Caki2 (cell line): ENCODE measurements around the gene NOL8. TPM values are rescaled to one million over a fixed set of nuclear protein-coding genes. Genes with fewer than 3 reads are reported as not detected.

ENCODE experiments used
- DNase-seq: peaks from one replicate; pipeline ENCODE4 v3.0.0-alpha.2; 2015; ENCODE audit warnings: low read depth
- in situ Hi-C: cut with HindIII; loops from 2 replicates; pipeline ENCODE4 v1.10.0; 2016; ENCODE audit warnings: low sequenced_read_pairs, low pct_unique_long_range_greater_than_20kb, mixed read lengths
- total RNA-seq: library from RNA; depleted of rRNA; stranded (reverse); fragments of >200 nt; shearing (Covaris generic); gene quantifications from 2 replicates; pipeline ENCODE4 v1.2.3, GENCODE V29; 2014; ENCODE audit warnings: low replicate concordance; rRNA removed

Gene NOL8
- total RNA-seq, 1 experiment from 2014 or later, result 3.3 TPM

DNA sequence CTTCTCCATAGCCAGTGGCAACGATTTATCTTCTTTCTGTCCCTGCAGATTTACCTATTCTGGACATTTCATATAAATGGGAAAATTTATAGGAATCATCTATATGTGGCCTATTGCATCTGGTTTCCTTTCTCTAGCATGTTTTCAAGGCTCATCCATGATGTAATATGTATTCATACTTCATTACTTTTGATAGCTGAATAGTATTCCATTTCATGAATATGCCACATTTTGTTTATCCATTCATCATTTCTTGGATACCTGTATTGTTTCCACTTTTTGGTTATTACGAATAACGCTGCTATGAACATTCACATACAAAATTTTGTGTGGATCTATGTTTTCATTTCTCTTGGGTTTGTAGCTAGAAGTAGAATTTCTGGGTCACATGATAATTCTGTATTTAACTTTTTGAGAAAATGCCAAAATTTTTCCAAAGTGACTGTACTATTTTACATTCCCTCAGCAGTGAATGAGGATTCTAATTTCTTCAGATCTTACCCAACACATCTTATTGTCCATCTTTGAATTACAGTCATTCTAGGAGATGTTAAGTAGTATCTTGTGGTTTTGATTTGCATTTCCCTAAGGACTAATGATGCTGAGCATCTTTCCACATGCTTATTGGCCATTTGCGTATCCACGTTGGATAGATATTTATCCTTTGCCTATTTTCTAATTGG lies 35.3 kb downstream of the NOL8 start:
- in situ Hi-C loops, result no loop called here
- DNase-seq, result no peak

DNA sequence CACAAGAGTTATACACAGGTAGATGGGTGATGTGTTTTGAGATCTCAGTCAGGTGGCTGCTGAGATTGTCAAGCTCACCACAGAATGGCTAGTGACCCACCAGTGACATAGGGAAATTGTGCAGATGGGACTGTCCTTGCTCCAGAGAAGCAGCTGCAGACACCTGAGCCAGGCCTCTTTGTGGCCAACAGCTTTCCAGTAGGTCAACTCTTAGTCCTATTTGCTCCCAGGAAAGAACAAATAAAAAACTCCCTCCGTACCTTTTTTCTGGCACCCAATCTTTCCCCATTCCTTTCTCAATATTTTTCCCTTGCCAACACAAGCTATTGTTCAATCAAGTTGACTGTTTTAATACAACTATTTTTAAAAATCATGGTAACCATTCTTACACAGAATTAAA lies 45.8 kb downstream of the NOL8 start:
- no peak for DNase-seq
- in situ Hi-C loops, result no loop called here

DNA sequence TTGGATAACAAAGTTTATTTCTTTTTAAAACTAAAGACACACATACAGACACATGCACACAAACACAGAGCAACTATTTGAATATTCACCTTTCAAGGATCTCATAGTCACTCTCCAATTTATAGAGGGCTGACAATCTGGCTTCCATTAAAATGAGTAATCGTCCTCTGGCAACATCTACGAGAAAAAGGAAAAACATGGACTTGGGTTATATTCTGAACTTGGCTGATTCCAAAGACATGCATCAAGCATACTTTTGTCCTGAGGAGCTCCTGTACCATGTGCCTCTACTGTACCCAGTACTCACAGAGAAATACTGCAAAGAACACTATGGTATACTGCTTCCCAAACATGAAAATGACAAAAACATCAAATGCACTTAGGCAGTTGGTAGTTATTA lies 47.0 kb downstream of the NOL8 start:
- in situ Hi-C loops, result no loop called here
- DNase-seq, result no peak

DNA sequence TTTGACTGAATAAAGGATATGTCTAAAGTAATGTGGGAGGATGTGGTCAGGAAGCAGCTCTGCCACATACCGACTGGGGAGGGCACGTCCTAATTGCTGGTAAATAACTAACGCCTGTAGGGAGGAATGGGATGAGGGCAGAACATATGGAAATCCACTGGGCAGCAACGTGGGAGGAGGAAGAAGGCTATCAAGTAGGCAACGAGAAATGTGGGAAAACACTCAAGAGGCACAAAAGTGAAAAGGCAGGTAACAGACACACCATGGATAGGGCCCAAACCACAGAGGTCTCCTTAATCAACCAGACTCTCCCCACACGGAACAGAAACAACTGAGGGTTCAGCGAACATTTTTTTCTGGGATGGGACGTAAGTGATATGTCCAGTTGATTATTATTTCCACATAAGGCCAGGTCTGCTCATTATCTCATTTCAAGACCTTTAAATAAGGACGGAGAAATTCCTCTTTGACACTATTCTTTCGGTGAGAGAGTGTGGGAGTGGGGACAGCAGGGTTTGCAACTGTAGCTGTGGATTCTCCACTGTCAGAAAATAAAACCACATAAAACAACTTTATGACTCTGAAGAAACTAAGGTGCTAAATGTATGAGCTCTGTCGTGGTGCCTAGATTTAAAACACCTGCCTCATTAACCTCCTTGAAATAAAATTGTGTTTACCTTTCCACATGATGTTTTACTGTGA lies 48.7 kb downstream of the NOL8 start:
- in situ Hi-C loops, result no loop called here
- no peak for DNase-seq

DNA sequence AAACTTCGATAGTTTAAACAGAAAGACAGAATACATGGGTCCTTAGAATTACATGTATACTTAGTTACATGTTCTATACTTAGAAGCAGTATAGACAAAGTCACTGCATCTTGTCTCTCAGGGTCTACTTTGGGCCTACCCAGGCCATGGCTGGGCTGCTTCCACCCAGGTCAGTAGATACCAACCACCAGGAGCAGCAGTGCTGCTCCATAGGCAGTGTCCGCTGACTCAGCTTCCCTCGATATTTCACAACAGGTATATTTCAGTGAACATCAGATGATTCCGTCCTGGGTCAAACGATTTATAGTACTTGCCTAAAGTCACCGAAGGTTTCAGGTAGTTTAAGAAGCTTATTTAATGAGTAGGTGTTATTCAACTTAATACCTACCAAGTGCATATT lies 49.6 kb downstream of the NOL8 start:
- in situ Hi-C loops, result no loop called here

DNA sequence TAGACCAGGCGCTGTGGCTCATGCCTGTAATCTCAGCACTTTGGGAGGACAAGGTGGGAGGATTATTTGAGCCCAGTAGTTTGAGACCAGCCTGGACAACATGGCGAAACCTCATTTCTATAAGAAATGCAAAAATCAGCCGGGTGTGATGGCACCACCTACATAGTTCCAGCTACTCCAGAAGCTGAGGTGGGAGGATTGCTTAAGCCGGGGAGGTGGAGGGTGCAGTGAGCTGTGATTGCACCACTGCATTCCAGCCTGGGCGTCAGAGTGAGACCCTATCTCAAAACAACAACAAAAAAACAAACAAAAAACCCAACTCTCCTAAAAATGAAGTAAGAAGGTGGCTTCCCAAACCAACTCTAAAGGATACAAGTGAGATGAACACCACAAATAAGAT lies 54.6 kb downstream of the NOL8 start:
- no peak for DNase-seq
- in situ Hi-C loops, result no loop called here

More for the DNA sequence above, 49.6 kb downstream of the NOL8 start:
- no peak for DNase-seq

DNA sequence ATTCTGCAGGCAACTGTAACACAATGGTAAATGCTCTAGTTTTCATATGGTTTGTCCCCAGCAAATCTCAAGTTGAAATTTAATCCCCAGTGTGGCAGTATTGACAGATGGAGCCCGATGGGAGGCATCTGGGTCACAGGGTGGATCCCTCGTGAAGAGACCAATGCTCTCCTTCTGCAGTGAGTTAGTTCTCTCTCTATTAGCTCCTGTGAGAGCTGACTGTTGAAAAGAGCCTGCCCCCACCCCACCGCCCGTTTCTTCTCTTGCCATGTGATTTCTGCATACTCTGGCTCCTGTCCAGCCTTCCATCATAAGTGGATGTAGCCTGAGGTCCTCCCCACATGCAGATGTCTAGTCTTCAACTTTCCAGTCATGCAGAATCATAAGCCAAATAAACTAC lies 58.7 kb downstream of the NOL8 start:
- in situ Hi-C loops, result no loop called here
- no peak for DNase-seq

DNA sequence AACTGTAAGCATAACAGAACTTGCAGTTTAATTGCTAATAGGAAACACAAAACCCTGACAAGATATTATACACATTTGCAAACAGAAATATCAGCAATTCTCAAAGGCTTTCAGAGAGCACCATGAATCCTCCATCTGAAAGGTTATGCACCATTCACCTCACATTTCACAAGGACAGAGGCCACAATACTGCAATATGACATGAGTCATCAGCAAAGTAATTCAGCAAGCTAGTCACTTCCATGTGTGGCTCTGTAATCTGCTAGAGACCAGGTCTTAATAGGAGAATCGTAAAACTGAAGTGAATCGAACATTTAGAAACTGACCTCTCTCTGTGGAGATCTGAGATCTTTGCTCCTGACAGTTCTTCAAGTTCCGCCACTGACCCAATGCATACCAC lies 60.0 kb downstream of the NOL8 start:
- no peak for DNase-seq
- in situ Hi-C loops, result no loop called here

DNA sequence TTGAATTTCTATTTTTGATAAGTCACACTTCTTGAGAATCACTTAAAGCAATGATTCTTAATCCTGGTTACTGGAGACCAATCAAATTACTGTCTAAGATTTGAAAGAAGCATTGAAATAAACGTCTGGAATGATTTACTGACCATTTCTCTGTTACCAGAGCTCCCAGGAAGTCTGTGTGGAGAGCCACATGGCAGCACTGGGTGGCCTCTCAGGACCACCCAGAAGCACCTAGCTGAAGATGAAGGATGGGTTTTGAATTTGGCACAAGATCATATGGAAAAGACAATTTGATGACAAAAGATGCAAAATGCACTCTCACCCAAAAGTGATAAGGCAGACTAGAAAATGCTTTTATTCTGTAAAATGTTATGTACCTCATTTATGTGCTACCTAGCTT lies 62.0 kb downstream of the NOL8 start:
- in situ Hi-C loops, result no loop called here
- DNase-seq, result no peak

DNA sequence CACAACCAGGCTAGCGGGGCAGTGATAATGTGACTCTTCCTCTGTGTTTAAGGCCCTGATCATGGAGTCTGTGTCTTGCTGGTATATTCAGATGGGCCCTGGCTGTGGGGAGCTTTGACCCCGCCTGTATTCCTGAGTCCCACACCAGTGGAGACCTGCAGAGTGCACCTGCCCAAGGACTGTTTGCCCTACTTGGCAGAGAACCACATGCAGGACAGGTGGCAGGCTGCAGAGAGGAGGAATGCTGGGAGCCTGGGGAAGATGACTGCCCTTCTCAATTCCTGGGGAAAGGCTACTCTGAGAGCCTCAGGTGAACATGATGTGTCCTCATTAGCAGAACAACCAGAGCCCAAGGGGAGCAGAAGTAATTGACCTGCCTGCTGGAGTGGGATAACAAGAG lies 67.8 kb downstream of the NOL8 start:
- in situ Hi-C loops, result no loop called here
- DNase-seq, result no peak

DNA sequence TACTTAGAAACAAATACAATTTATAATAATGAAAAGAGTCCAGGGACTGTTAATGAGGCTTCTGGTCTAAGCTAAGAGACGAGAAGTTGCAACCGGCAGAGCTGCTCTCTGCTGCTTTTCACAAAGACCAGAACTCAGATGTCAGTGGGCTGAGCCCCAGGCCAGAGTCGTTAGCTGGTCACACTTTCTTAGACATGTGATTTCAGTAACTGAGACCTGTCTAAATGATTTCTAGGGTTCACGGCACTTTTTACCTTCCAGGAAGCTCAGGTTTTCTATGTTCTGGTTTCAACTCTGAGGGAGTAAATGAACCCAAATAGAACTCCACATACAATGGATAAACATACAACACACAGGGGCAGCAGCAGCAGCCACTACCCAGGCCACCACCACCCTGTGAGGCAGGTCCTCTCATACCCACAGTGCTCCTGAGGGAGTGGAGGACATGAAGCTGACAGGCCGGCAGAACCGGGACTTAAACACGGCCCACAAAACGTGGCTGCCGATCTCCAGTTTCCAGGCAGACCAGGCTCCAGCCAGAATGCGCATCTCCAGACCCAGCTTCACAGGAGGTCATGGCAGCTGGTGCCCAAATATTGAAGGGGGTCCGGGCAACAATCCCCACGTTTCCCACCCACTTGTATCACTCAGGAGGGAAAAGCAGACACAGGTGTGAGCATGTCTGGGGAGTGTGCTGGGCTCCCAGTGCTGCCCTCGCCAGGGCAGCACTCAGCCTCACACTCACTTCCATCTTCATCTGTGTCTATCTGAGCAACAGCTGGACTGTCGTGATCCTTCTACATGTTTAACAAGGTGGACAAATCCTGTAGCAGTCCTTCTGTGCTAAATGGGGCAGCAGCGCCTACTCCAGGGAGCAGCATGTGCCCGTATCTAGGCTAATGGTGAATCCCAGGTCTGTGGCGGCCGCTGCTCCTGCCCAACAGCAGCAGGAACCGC lies 70.5 kb downstream of the NOL8 start:
- in situ Hi-C loops, result no loop called here
- no peak for DNase-seq

DNA sequence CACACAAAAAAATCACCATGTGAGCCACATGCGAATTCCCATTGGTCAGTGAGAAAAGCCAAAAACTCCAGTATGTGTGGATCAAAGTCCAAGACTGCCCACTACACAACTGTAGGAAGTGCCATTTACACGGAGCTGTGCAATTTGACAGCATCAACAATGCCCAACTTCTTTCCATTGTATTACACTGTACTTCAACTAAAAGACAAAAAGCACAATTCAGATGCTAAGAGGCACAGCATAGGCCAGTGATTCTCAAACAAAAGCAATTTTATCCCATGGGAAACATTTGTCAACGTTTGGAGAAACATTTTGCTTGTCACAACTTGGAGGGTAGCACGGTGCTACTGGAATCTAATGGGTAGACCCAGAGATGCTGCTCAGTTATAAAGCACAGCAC lies 71.5 kb downstream of the NOL8 start:
- DNase-seq, result no peak
- in situ Hi-C loops, result no loop called here

DNA sequence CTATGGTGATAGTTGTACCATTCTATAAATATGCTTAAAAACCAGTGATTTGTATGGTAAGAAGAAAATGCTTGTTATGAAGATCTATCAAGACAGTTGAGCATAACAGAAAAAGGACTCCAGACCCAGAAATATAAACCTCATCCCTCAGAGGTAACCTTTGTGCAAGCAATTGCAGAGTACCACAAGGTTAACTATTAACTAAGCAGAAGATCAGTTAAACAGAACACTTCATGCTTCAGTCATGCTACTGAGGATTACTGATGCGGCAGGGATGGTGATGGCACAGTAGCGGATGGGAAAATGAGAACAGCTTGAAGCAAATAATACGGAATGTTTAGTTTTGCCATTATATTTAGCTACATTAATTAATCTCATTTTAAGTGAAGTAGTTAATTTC lies 77.2 kb downstream of the NOL8 start:
- in situ Hi-C loops, result no loop called here
- peak; percentile 71 for DNase-seq

Other genes with a start within 250 kb of the NOL8 start
- 53.2 and 56.1 TPM in 2 replicates for gene SPTLC1, start 209.9 kb downstream of the NOL8 start, total RNA-seq
- 112 and 127 TPM in 2 replicates for gene IARS1, start 31.7 kb downstream of the NOL8 start, total RNA-seq
- gene CENPP, start 603 bp upstream of the NOL8 start, total RNA-seq, result 0.90 and 3.6 TPM in 2 replicates
- not detected in 2 replicates for gene OGN, start 79.2 kb upstream of the NOL8 start, total RNA-seq
- gene OMD, start 99.1 kb upstream of the NOL8 start, total RNA-seq, result not detected in 2 replicates
- not detected in 2 replicates for gene ASPN, start 157.2 kb upstream of the NOL8 start, total RNA-seq
- gene ECM2, start 210.6 kb upstream of the NOL8 start, total RNA-seq, result not detected in 2 replicates